Mammary epithelial cell (primary cell): ENCODE results near the gene SYT15.

ENCODE experiments used
- CTCF ChIP-seq, 2 donors: IDR thresholded peaks in 1 of 2; conservative IDR thresholded peaks in 1 of 2; 2 replicates each; pipeline ENCODE4 v1.5.1; 2011 to 2012; ENCODE audit warnings: inconsistent platforms in 2 of 2, low read length in 2 of 2, mild to moderate bottlenecking in 2 of 2, control low read depth in 1 of 2, low read depth in 1 of 2; ENCODE audit not compliant: insufficient read depth in 1 of 2; ENCODE audit errors: extremely low read depth in 1 of 2
- EZH2 ChIP-seq: IDR thresholded peaks from 2 replicates; pipeline ENCODE4 v1.6.1; 2012; ENCODE audit warnings: low read length, inconsistent platforms, borderline replicate concordance

DNA sequence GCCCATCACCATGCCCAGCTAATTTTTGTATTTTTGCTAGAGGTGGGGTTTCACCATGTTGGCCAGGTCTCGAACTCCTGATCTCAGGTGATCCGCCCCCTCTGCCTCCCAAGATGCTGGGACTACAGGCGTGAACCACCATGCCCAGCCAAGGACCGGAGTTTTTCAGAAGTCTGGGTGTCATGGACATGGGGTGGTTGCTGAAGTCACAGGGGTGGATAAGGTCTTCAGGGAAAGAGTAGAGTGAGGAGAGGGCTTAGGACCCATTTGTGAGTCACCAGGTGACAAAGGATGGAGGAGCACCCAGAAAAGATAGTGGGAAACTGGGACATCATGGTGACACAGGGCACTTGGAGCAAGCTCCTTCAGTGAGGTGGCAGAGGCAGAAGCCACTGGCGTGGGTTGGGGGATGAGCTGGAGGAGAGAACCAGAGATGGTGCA is 19.7 kb upstream of the SYT15 start:
- TF ChIP-seq CTCF (conservative IDR thresholded peaks at IDR 0.05 in 1 of 2, IDR thresholded peaks at IDR 0.05 in 1 of 2; ENCODE audit: extremely low read depth in 1 of 2, insufficient read depth in 1 of 2, low read depth in 1 of 2, low read length in 2 of 2) (no peak), EZH2 (no peak)
